Dedifferentiated amniotic fluid mesenchymal stem cell (primary cell): ENCODE measurements around the gene LRRC4B.
"Not testable (repeated sequence)": the region's sequence is repeated elsewhere in the genome, so short reads cannot be mapped to it uniquely, and the experiment has no call there.

ENCODE experiments used
- DNase-seq: peaks from one replicate; pipeline ENCODE4 v3.0.0-alpha.2; 2016; ENCODE audit errors: extremely low spot score

The LRRC4B gene

DNA sequence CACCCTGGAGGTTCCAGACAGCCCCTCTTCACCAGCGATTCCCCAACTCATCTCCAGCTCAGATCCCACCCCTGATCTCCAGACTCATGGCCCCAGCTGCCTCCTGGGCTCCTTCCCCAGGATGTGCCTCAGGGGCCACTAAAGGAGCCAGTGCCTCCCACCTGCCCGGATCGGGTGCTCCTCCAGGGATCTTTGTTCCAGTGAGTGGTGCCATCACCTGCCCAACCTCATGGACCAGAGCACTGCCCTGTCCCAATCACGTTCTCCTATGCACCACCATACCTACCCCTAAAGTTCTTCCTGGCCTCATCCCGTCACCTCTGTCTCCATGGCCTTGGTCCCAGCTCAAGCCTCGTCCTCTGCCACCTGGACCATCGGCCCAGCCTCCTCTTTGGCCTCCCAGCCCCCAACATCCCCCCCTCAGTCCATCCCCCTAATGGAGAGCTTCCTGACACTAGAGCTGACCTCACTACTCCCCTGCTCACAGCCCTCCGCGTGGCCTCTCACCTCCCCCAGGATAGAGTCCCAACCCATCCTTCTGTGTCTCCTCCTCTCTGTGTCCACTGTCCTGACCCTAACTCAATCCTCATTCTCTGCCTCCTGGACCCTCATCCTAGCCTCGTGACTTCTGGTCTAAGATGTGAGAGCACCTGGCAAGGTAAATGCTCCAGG, 82.8 kb downstream of the LRRC4B start:
- DNase-seq, result no peak

GRCh38 chr19:50482916-50483315, 85.3 kb downstream of the LRRC4B start:
- no peak for DNase-seq

- no peak for DNase-seq
Observed at GRCh38 chr19:50482271-50482855, 85.9 kb downstream of the LRRC4B start.

GRCh38 chr19:50481351-50482149, 86.7 kb downstream of the LRRC4B start:
- no peak for DNase-seq

DNA sequence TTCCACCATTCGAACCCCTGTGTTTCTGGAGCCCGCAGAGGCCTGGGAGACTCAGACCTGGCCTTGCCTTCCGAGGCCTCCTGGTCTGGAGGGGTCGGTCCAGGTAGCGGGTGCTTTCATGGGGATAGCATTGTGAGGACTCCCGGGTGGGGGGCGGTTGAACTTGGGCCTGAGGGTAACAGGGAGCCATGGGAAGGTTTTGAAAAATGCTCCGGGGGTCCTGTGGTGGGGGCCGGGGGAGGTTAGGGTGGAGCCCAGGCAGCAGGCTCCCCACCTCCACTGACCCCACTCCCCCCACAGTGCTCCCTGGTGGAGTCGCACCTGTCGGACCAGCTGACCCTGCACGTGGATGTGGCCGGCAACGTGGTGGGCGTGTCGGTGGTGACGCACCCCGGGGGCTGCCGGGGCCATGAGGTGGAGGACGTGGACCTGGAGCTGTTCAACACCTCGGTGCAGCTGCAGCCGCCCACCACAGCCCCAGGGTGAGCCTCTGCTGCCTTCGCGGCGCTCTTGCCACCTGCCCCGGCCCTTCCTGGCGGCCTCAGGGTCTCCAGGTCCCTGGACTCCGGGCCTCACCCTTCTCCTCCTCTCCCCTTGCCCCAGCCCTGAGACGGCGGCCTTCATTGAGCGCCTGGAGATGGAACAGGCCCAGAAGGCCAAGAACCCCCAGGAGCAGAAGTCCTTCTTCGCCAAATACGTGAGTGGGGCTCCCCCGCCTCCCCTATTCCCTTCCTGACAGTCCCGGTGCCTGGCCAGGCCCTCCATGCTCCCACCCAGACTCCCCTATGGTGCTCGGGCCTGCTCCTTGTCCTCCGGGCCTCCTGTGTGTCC, 87.7 kb downstream of the LRRC4B start:
- no peak for DNase-seq

GRCh38 chr19:50479761-50480251, 88.4 kb downstream of the LRRC4B start:
- no peak for DNase-seq

- no peak for DNase-seq
Observed at GRCh38 chr19:50478901-50479715, 89.1 kb downstream of the LRRC4B start.

DNA sequence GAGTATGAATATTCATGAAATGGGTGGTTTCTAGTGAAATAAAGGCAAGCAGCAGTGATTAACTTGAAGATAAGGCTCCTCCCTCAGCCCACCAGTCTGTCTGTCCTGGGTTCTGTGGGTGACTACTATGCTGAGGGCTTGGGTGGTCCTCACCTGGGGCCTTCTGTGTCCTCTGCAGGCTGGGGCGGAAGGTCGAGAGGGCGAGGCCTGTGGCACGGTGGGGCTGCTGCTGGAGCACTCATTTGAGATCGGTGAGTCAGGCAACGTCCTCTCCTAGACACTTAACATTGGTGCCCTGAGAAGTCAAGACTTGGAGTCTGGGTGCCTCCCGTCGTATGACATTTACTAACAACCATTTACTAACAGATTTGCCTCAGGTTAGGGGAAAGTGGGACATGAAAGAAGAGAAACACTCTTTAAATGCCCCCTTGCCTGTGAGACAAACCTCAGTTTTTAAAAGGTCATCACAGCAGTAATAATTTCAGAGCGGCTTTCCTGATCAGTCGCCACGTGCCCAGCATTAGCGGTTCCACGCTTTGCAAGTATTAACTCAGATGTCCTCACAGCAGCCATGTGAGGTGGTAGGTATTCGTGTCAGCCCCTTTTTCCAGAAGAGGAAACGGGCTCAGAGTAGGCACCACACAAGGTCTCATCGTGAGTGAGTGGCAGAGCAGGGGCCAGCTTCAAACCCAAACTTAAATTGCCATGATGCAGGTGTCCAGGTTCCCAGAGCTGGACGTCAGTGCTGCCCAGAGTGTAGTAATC, 90.3 kb downstream of the LRRC4B start:
- DNase-seq, result no peak

GRCh38 chr19:50476907-50477238, 91.4 kb downstream of the LRRC4B start:
- no peak for DNase-seq

GRCh38 chr19:50476224-50476906, 91.9 kb downstream of the LRRC4B start, which contains the start of the genes EMC10 and GARIN5A:
TSS of gene EMC10 (plus strand) at chr19:50476507. CDS start at chr19:50476545, 38 bp downstream.
TSS of gene GARIN5A (minus strand) at chr19:50476848. CDS start at chr19:50476388, 460 bp downstream.
- peak; percentile 61 for DNase-seq

DNA sequence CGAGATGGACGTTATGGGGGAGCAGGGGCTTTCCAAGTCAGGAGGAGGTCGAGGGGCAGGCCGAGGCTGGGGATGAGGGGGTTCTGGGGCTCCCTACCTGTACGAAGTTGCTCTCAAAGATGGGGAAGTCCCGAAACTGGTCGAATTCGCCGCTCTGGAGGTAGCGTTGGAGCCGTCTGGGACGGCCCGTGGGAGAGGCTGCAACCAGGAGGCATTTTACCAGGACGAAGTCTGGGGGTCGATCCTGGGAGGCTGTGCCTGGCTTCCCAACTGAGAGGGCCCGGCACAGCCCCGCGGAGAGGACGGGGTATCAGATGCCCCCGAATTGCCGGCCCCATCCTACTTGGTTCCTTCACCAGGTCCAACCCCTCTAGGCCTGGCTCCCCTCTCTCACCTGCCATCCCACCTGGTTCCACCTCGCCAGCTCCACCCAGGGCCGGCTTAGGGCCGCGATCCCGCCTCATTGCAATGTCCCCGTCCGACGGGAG, 92.5 kb downstream of the LRRC4B start:
- DNase-seq, result no peak

DNA sequence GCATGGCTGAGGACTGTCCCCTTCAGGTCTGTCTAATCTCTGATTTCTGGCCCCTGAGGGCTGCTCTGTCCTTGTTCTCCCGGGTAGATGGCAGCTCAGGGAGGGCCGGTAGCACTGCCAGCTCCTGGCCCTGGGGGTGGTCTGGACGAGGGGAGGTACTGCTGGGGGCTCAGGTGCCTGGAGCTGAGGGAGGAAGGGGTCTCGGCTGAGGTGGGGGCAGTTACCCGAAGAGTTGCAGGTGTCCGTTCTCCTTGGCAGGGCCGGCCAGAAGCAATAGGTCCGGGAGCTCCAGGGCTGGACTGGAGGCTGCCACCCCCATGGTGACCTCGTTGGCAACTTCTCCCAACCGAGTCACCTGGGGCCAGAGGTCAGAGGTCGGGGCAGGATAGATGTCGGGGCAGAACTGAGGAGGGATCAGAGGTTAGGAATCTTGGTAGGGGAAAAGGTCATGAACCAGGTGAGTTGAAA, 93.1 kb downstream of the LRRC4B start:
- DNase-seq, result no peak

GRCh38 chr19:50473336-50473735, 94.9 kb downstream of the LRRC4B start:
- DNase-seq, result not testable (repeated sequence)

DNA sequence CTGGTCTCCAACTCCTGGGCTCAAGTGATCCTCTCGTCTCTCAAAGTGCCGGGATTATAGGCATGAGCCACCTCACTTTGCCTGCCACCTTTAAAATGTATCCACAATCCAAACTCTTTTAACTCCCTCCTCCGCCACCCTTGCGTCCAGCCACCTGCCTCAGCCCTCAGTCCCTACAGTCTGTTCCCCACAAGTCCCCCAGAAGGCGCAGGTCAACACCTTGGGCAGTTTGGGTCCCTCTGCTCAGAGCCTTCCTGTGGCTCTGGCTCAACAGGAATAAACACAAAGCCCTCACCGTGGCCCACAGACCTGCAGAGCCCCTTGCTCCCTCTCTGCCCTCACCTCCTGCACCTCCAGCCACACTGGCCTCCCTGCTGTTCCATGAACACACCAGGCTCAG, 99.4 kb downstream of the LRRC4B start:
- DNase-seq, result no peak

- DNase-seq, result no peak
Observed at GRCh38 chr19:50467566-50467965, 100.7 kb downstream of the LRRC4B start.
